Medulla oblongata (tissue), 1 donor: Measurements from ENCODE around the gene NRG3.

Experiments
- DNase-seq: peaks from one replicate; pipeline ENCODE4 v3.0.0-alpha.2; 2015; ENCODE audit errors: extremely low spot score

Gene NRG3

GRCh38 chr10:81882011-81882410, 7.0 kb downstream of the NRG3 start:
- DNase-seq = no peak

- DNase-seq = no peak
These were observed 9.9 kb downstream of the NRG3 start for GRCh38 chr10:81884856-81885255.

- DNase-seq = no peak
These were observed 10.5 kb downstream of the NRG3 start for GRCh38 chr10:81885491-81885890.

- DNase-seq = no peak
These were observed 11.9 kb downstream of the NRG3 start for GRCh38 chr10:81886939-81887338.

- DNase-seq = no peak
These were observed 14.3 kb downstream of the NRG3 start for GRCh38 chr10:81889181-81889769.

- DNase-seq = no peak
These were observed 19.6 kb downstream of the NRG3 start for GRCh38 chr10:81894616-81895015.

GRCh38 chr10:81898518-81898917, 23.5 kb downstream of the NRG3 start:
- DNase-seq = no peak

GRCh38 chr10:81900989-81901388, 26.0 kb downstream of the NRG3 start:
- no peak for DNase-seq

GRCh38 chr10:81903472-81903871, 28.5 kb downstream of the NRG3 start:
- no peak for DNase-seq

GRCh38 chr10:81905161-81905560, 30.2 kb downstream of the NRG3 start:
- no peak for DNase-seq

GRCh38 chr10:81909453-81909852, 34.5 kb downstream of the NRG3 start:
- DNase-seq = peak; percentile 4

GRCh38 chr10:81911328-81911727, 36.3 kb downstream of the NRG3 start:
- no peak for DNase-seq

GRCh38 chr10:81914736-81915503, 39.9 kb downstream of the NRG3 start:
- DNase-seq = no peak

- no peak for DNase-seq
These were observed 40.5 kb downstream of the NRG3 start for GRCh38 chr10:81915504-81915897.

- DNase-seq = no peak
These were observed 42.7 kb downstream of the NRG3 start for GRCh38 chr10:81917666-81918065.

GRCh38 chr10:81918766-81919165, 43.8 kb downstream of the NRG3 start:
- DNase-seq = no peak

- DNase-seq = no peak
These were observed 45.3 kb downstream of the NRG3 start for GRCh38 chr10:81920213-81920829.

GRCh38 chr10:81928119-81928518, 53.1 kb downstream of the NRG3 start:
- no peak for DNase-seq

GRCh38 chr10:81943583-81943982, 68.6 kb downstream of the NRG3 start:
- DNase-seq = no peak

- no peak for DNase-seq
These were observed 69.6 kb downstream of the NRG3 start for GRCh38 chr10:81944609-81945008.

- DNase-seq = no peak
These were observed 74.3 kb downstream of the NRG3 start for GRCh38 chr10:81949283-81949682.

- DNase-seq = no peak
These were observed 75.4 kb downstream of the NRG3 start for GRCh38 chr10:81950358-81950757.

- no peak for DNase-seq
These were observed 78.4 kb downstream of the NRG3 start for GRCh38 chr10:81953420-81953819.
